NB4 (cell line): ENCODE measurements around the gene THSD4.

Experiments
- POLR2A ChIP-seq: IDR thresholded peaks from 2 replicates; pipeline ENCODE4 v1.6.1; 2011; ENCODE audit warnings: mild to moderate bottlenecking; ENCODE audit not compliant: insufficient read length; ENCODE audit errors: extremely low read depth
- TF ChIP-seq, protein P1 (sequence below): IDR thresholded peaks from one replicate; pipeline ENCODE4 v1.5.1; 2012; ENCODE audit warnings: low read depth, low read length
- TF ChIP-seq, protein P2 (sequence below): IDR thresholded peaks from 2 replicates; pipeline ENCODE4 v1.6.1; 2011; ENCODE audit warnings: low read depth, low read length

DNA sequence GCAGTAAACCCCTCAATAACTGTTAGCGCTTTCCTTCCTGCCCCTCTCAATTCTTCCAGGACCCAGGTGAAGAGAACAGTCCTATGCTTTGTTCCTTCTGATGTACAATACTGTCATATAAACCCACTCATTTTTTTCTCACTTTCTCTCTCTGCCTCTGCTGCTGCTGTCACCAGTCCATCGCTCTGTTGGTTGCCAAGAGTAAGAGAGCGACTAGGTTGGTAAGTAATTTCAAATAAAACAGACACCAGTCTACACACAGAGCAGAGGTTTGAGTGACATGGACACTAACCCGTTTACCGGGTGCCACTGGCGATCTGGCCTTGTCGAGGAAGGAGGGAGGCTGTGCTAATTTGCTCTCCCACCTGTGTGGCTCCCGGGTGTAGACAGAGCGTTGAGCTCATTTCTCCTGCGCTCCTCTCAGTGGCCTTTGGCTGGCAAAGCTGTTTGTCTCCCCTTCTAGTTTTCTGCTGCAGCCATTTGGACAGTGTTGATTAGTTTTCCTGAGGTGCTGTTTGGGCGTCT is 215.4 kb downstream of the THSD4 start:
- TF ChIP-seq, protein P1, sequence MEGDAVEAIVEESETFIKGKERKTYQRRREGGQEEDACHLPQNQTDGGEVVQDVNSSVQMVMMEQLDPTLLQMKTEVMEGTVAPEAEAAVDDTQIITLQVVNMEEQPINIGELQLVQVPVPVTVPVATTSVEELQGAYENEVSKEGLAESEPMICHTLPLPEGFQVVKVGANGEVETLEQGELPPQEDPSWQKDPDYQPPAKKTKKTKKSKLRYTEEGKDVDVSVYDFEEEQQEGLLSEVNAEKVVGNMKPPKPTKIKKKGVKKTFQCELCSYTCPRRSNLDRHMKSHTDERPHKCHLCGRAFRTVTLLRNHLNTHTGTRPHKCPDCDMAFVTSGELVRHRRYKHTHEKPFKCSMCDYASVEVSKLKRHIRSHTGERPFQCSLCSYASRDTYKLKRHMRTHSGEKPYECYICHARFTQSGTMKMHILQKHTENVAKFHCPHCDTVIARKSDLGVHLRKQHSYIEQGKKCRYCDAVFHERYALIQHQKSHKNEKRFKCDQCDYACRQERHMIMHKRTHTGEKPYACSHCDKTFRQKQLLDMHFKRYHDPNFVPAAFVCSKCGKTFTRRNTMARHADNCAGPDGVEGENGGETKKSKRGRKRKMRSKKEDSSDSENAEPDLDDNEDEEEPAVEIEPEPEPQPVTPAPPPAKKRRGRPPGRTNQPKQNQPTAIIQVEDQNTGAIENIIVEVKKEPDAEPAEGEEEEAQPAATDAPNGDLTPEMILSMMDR, result no peak
- TF ChIP-seq POLR2A, result no peak
- TF ChIP-seq, protein P2, sequence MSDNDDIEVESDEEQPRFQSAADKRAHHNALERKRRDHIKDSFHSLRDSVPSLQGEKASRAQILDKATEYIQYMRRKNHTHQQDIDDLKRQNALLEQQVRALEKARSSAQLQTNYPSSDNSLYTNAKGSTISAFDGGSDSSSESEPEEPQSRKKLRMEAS, result no peak
